Activated naive CD4-positive, alpha-beta T cell treated with anti-CD3 and anti-CD28 coated beads for 36 hours (primary cell): ENCODE results near the gene CCSER1. TPM values are rescaled to one million over a fixed set of nuclear protein-coding genes. Genes with fewer than 3 reads are reported as not detected.

Source experiments
- CTCF ChIA-PET: fragments of 350-600 bp; sonication (Branson Sonifier 250); formaldehyde crosslinking; loops from one replicate; lab custom pipeline; 2021; ENCODE audit warnings: antibody characterized with exemption; lab: Charles Lee
- DNase-seq: peaks from one replicate; pipeline ENCODE4 v3.0.0-alpha.2; 2020
- H3K27ac Mint-ChIP-seq: one replicate; pipeline ENCODE4 v1.8.0; 2021; ENCODE audit warnings: mild to moderate bottlenecking, mixed read lengths
- H3K27me3 Mint-ChIP-seq: one replicate; pipeline ENCODE4 v1.8.0; 2021; ENCODE audit warnings: low read depth, mixed read lengths
- H3K36me3 Mint-ChIP-seq: one replicate; pipeline ENCODE4 v1.8.0; 2021; ENCODE audit warnings: low read depth, mixed read lengths
- H3K4me1 Mint-ChIP-seq: one replicate; pipeline ENCODE4 v1.8.0; 2021; ENCODE audit warnings: low read depth, mixed read lengths
- H3K4me3 Mint-ChIP-seq: one replicate; pipeline ENCODE4 v1.8.0; 2021; ENCODE audit warnings: mild to moderate bottlenecking, moderate library complexity, mixed read lengths
- H3K9me3 Mint-ChIP-seq: one replicate; pipeline ENCODE4 v1.8.0; 2021; ENCODE audit warnings: mixed read lengths
- intact Hi-C: fragments of 100-400 bp; cut with micrococcal nuclease; formaldehyde crosslinking; loops from one replicate; pipeline ENCODE4 v1.15.1; 2023
- total RNA-seq, 2 experiments: library from RNA; stranded (reverse); gene quantifications; one replicate each; pipeline ENCODE4 v1.2.3, GENCODE V29; 2021

Gene CCSER1
- total RNA-seq, 2 experiments from 2014 or later = not detected

DNA sequence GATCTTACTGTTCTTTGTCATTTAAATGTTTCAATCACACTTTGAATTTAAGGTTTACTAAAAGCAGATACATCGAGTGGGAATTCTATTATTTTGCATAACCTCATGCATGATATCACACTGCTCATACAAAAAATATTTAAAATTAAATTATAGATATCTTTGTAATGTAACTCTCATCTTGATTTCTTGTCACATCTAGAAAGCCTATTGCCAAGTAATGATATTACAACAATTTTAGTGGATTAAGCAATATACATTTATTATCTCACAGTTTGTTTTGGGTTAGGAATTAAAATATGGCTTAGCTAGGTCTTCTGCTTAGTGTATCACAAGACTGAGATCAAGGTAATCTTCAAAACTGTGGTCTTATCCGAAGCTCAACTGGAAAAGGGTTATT, 865.0 kb downstream of the CCSER1 start:
- CTCF ChIA-PET = no interaction called here
- Mint-ChIP-seq H3K27me3 (no peaks in the 10 kb centered on the region), H3K9me3 (peaks cover 2% of the 10 kb centered on the region), H3K4me1 (no peaks in the 10 kb centered on the region), H3K36me3 (no peaks in the 10 kb centered on the region), H3K27ac (no peak overlapping the region), H3K4me3 (no peak overlapping the region)
- DNase-seq = no peak
- intact Hi-C loops = no loop called here

DNA sequence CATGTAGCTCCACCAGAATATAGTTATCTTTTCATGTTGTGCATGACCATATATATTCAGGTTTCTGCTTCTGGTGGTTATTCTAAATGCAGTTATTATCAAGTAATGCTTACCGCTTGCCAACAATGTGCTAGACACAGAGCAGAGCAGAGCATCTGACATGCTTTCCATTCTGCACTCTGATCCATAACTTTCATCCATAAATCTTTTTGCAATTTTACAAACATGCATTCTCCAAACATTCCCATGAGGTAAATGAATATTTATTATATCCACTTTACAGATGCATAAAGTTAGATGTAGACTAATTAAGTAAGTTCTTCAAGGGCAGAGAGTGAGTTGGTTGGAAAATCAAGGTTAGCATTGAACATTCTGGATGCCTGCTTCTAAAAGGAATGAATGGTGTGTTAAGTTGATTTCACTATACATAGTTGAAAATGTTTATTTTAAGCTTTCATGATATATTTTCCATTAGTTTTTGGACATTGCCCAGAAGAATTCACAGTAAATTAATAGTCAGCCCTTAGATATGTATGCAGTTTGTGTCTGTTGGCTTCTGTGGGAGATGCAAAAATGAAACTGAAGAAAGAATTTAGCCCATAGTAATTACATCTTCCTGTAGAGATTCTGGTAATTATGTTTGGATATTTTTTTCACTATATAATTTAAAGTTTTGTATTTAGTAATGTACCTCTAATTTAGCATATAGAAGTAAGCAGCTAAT, 867.8 kb downstream of the CCSER1 start:
- H3K4me1 Mint-ChIP-seq = no peaks in the 10 kb centered on the region
- no peak for DNase-seq
- H3K36me3 Mint-ChIP-seq = no peaks in the 10 kb centered on the region
- peaks cover 6% of the 10 kb centered on the region for H3K9me3 Mint-ChIP-seq
- no peak overlapping the region for H3K27ac Mint-ChIP-seq
- H3K27me3 Mint-ChIP-seq = no peaks in the 10 kb centered on the region
- CTCF ChIA-PET = no interaction called here
- no peak overlapping the region for H3K4me3 Mint-ChIP-seq
- intact Hi-C loops = no loop called here

- Mint-ChIP-seq H3K9me3 (peaks cover 6% of the 10 kb centered on the region), H3K27ac (no peak overlapping the region), H3K4me3 (no peak overlapping the region), H3K4me1 (no peaks in the 10 kb centered on the region), H3K27me3 (no peaks in the 10 kb centered on the region), H3K36me3 (no peaks in the 10 kb centered on the region)
- DNase-seq = no peak
- CTCF ChIA-PET = no interaction called here
- intact Hi-C loops = no loop called here
Measured at GRCh38 chr4:90995996-90996395, 868.8 kb downstream of the CCSER1 start.

DNA sequence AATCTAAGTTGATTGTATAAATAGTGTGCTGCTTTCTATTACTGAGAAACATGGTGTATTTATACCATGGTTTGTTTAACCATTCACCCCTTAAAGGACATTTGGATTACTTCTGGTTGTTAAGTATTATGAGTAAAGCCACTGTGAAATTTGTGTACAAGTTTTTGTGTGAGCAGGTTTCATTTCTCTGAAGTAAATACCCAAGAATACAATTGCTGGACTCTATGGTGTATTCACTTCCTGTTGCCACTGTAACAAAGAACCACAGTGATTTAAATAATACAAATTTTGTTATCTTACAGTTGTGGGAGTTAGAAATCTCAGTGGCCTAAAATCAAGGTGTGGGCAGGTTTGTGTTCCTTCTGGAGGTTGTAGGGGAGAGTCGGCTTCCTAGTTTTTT, 869.6 kb downstream of the CCSER1 start:
- no peak overlapping the region for H3K27ac Mint-ChIP-seq
- intact Hi-C loops = no loop called here
- H3K4me3 Mint-ChIP-seq = no peak overlapping the region
- no peaks in the 10 kb centered on the region for H3K4me1 Mint-ChIP-seq
- H3K36me3 Mint-ChIP-seq = no peaks in the 10 kb centered on the region
- no peaks in the 10 kb centered on the region for H3K27me3 Mint-ChIP-seq
- no peak for DNase-seq
- CTCF ChIA-PET = no interaction called here
- peaks cover 6% of the 10 kb centered on the region for H3K9me3 Mint-ChIP-seq

GRCh38 chr4:91015861-91016260, 888.7 kb downstream of the CCSER1 start:
- H3K9me3 Mint-ChIP-seq = no peaks in the 10 kb centered on the region
- no peaks in the 10 kb centered on the region for H3K36me3 Mint-ChIP-seq
- no peak overlapping the region for H3K27ac Mint-ChIP-seq
- no peak overlapping the region for H3K4me3 Mint-ChIP-seq
- H3K4me1 Mint-ChIP-seq = no peaks in the 10 kb centered on the region
- intact Hi-C loops = no loop called here
- DNase-seq = no peak
- H3K27me3 Mint-ChIP-seq = no peaks in the 10 kb centered on the region
- CTCF ChIA-PET = no interaction called here

DNA sequence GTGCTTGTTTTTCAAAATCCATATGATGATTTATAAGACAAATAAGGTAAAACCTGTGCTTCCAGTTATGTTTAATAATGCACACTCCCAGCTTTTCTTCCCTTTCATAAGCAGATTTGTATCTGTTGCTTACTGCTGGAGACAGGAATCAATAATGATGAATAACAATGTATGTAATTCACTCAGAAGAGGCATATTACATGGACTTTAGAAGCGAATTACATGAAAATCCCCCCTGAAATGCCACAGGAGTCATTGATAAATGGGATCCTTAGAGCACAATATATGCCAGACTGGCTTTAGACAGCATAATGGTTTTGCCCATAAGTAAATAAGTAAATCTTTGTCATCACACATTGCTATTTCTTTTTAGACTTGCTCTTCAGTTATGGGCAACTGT, 892.3 kb downstream of the CCSER1 start:
- CTCF ChIA-PET = no interaction called here
- no peak overlapping the region for H3K27ac Mint-ChIP-seq
- no peak for DNase-seq
- H3K36me3 Mint-ChIP-seq = no peaks in the 10 kb centered on the region
- H3K27me3 Mint-ChIP-seq = no peaks in the 10 kb centered on the region
- no peaks in the 10 kb centered on the region for H3K4me1 Mint-ChIP-seq
- no peaks in the 10 kb centered on the region for H3K9me3 Mint-ChIP-seq
- H3K4me3 Mint-ChIP-seq = no peak overlapping the region
- intact Hi-C loops = no loop called here

DNA sequence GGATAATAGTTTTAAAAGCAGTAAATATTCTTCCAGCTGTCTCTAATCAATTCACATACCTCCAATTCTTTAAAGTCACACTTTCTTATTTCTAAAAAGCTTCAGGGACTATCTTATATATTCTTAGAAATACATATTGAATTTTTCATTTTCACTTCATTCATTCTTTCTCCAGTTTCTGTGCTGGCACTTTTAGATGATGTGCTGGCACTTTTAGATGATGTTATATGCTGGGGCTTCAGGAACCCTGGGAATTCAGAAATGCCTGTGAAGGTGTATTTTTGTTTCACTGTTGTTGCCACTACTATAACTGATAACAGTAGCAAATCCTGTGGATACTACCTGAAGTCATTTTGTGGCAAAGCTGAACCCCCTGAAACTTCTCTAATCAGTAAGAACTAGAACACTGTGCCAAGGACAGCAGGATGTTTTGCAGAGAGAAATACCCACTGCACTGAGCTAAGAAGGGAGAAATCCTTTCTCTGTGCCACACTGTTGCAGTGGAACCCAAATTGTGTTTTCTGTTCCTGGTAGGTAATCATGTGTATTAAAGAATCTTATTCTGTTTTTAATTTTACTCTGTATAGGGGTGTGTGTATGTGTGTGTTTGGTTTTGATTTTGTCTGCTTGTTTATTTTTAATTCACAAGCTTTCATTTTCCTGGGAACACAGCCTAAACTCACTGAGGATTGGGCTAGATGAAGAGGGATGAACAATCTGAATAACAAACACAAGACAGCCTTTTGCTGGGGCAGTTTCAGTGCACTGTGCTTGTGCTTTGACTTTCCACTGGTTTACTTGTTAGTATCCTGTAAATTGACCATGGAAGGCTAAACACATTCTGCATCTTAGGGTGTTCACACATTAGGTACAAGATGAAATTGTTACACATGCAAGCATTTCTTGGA, 898.3 kb downstream of the CCSER1 start:
- H3K27ac Mint-ChIP-seq = no peak overlapping the region
- intact Hi-C loops = no loop called here
- no peaks in the 10 kb centered on the region for H3K36me3 Mint-ChIP-seq
- no peaks in the 10 kb centered on the region for H3K27me3 Mint-ChIP-seq
- no peak overlapping the region for H3K4me3 Mint-ChIP-seq
- H3K9me3 Mint-ChIP-seq = no peaks in the 10 kb centered on the region
- H3K4me1 Mint-ChIP-seq = no peaks in the 10 kb centered on the region
- CTCF ChIA-PET = no interaction called here
- DNase-seq = no peak

- no peaks in the 10 kb centered on the region for H3K27me3 Mint-ChIP-seq
- no peaks in the 10 kb centered on the region for H3K36me3 Mint-ChIP-seq
- H3K9me3 Mint-ChIP-seq = no peaks in the 10 kb centered on the region
- no peak overlapping the region for H3K4me3 Mint-ChIP-seq
- DNase-seq = no peak
- H3K27ac Mint-ChIP-seq = no peak overlapping the region
- intact Hi-C loops = no loop called here
- CTCF ChIA-PET = no interaction called here
- no peaks in the 10 kb centered on the region for H3K4me1 Mint-ChIP-seq
Measured at GRCh38 chr4:91028228-91028627, 901.0 kb downstream of the CCSER1 start.

GRCh38 chr4:91031761-91032160, 904.6 kb downstream of the CCSER1 start:
- Mint-ChIP-seq H3K27me3 (no peaks in the 10 kb centered on the region), H3K4me1 (no peaks in the 10 kb centered on the region), H3K27ac (no peak overlapping the region), H3K9me3 (no peaks in the 10 kb centered on the region), H3K4me3 (no peak overlapping the region), H3K36me3 (no peaks in the 10 kb centered on the region)
- DNase-seq = no peak
- CTCF ChIA-PET = no interaction called here
- intact Hi-C loops = no loop called here

GRCh38 chr4:91032725-91033445, 905.7 kb downstream of the CCSER1 start:
- DNase-seq = no peak
- H3K9me3 Mint-ChIP-seq = peaks cover 2% of the 10 kb centered on the region
- intact Hi-C loops = no loop called here
- CTCF ChIA-PET = no interaction called here
- no peaks in the 10 kb centered on the region for H3K36me3 Mint-ChIP-seq
- H3K27me3 Mint-ChIP-seq = no peaks in the 10 kb centered on the region
- H3K4me1 Mint-ChIP-seq = no peaks in the 10 kb centered on the region
- H3K27ac Mint-ChIP-seq = no peak overlapping the region
- H3K4me3 Mint-ChIP-seq = no peak overlapping the region

- H3K36me3 Mint-ChIP-seq = no peaks in the 10 kb centered on the region
- H3K4me1 Mint-ChIP-seq = no peaks in the 10 kb centered on the region
- intact Hi-C loops = no loop called here
- no peak overlapping the region for H3K4me3 Mint-ChIP-seq
- H3K9me3 Mint-ChIP-seq = peaks cover 2% of the 10 kb centered on the region
- H3K27me3 Mint-ChIP-seq = no peaks in the 10 kb centered on the region
- H3K27ac Mint-ChIP-seq = no peak overlapping the region
- CTCF ChIA-PET = no interaction called here
- DNase-seq = no peak
Measured at GRCh38 chr4:91035276-91035675, 908.1 kb downstream of the CCSER1 start.

GRCh38 chr4:91037951-91038350, 910.8 kb downstream of the CCSER1 start:
- peaks cover 2% of the 10 kb centered on the region for H3K9me3 Mint-ChIP-seq
- no peak overlapping the region for H3K27ac Mint-ChIP-seq
- intact Hi-C loops = no loop called here
- no peaks in the 10 kb centered on the region for H3K36me3 Mint-ChIP-seq
- H3K4me1 Mint-ChIP-seq = no peaks in the 10 kb centered on the region
- no peaks in the 10 kb centered on the region for H3K27me3 Mint-ChIP-seq
- no peak overlapping the region for H3K4me3 Mint-ChIP-seq
- DNase-seq = no peak
- CTCF ChIA-PET = interaction anchor here (0.7 kb wide), 1 partner anchor 53 kb away, joined by 3 read pairs; no protein-coding TSS in a partner anchor
